Tibial nerve (tissue), 4 donors: ENCODE data around the gene CELSR3. TPM values are rescaled to one million over a fixed set of nuclear protein-coding genes. Genes with fewer than 3 reads are reported as not detected.

Experiments
- DNase-seq, 2 donors: peaks; one replicate each; pipeline ENCODE4 v3.0.0-alpha.2; 2019; ENCODE audit warnings: low spot score in 2 of 2
- H3K27ac ChIP-seq, 4 donors: fragments of 200-600 bp; sonication (generic) in 3 of 4; one replicate each; pipeline ENCODE4 v1.5.1; 2017 to 2019; ENCODE audit warnings: mild to moderate bottlenecking in 1 of 4
- H3K27me3 ChIP-seq, 2 donors: fragments of 200-600 bp; sonication (generic) in 1 of 2; one replicate each; pipeline versions ENCODE4 v1.5.1 to v1.6.0; 2017 to 2019
- H3K36me3 ChIP-seq, 3 donors: fragments of 200-600 bp; sonication (generic); one replicate each; pipeline ENCODE4 v1.5.1; 2018 to 2019
- H3K4me1 ChIP-seq, 4 donors: fragments of 200-600 bp; sonication (generic) in 3 of 4; one replicate each; pipeline ENCODE4 v1.5.1; 2017 to 2019
- H3K4me3 ChIP-seq, 4 donors: fragments of 200-600 bp; sonication (generic) in 3 of 4; one replicate each; pipeline ENCODE4 v1.5.1; 2017 to 2019; ENCODE audit warnings: mild to moderate bottlenecking in 1 of 4, moderate library complexity in 1 of 4
- H3K9me3 ChIP-seq, 4 donors: fragments of 200-600 bp; sonication (generic) in 3 of 4; one replicate each; pipeline ENCODE4 v1.5.1; 2017 to 2019
- CTCF ChIP-seq, 5 experiments: fragments of 200-600 bp in 3 of 5; fragments of 450-650 bp in 2 of 5; sonication (generic) in 3 of 5; IDR thresholded peaks; one replicate each; pipeline ENCODE4 v1.5.1; 2016 to 2019; ENCODE audit warnings: antibody characterized with exemption in 5 of 5, mild to moderate bottlenecking in 3 of 5, moderate library complexity in 2 of 5
- EP300 ChIP-seq, 2 donors: sonication (generic); formaldehyde crosslinking; IDR thresholded peaks; one replicate each; pipeline ENCODE4 v1.6.1; 2017; ENCODE audit warnings: antibody characterized with exemption in 2 of 2, mild to moderate bottlenecking in 1 of 2
- POLR2A ChIP-seq, 2 donors: fragments of 450-650 bp; IDR thresholded peaks; one replicate each; pipeline ENCODE4 v1.6.1; 2017; ENCODE audit warnings: antibody characterized with exemption in 2 of 2, mild to moderate bottlenecking in 2 of 2, moderate library complexity in 2 of 2
- WGBS, 2 donors: methylation state at CpG; one replicate each; pipeline ENCODE4 v1.1.5; 2018; 5-methylcytosine and 5-hydroxymethylcytosine counted together
- total RNA-seq, 4 donors: library from RNA; depleted of rRNA; stranded (reverse); fragments of >200 nt; gene quantifications; one replicate each; pipeline ENCODE4 v1.1.0, GENCODE V29; 2016

CELSR3 gene
- total RNA-seq, 4 donors from 2014 or later = 0.87 to 13.5 (median 1.5) TPM

- Histone ChIP-seq H3K36me3 (peaks cover 3 to 57% (median 11%) of the 10 kb centered on the region in 3 donors), H3K4me3 (peak overlapping the region in 1 of 4 donors; percentile 85), H3K27ac (peak overlapping the region; percentile 86 to 98 (median 93)), H3K9me3 (no peaks in the 10 kb centered on the region), H3K4me1 (peaks cover 0 to 60% (median 14%) of the 10 kb centered on the region in 4 donors), H3K27me3 (no peaks in the 10 kb centered on the region)
- no peak for DNase-seq
- TF ChIP-seq EP300 (IDR thresholded peaks at IDR 0.05) (no peak), CTCF (IDR thresholded peaks at IDR 0.05) (no peak), POLR2A (IDR thresholded peaks at IDR 0.05) (no peak)
- 85 to 91% methylated on average over 5 of the region's 5 CpGs for WGBS, 2 donors
These were observed 33.5 kb upstream of the CELSR3 start for GRCh38 chr3:48696156-48696555.

GRCh38 chr3:48695393-48695753, 32.7 kb upstream of the CELSR3 start:
- Histone ChIP-seq H3K4me3 (peak overlapping the region; percentile 43 to 85 (median 62)), H3K27ac (peak overlapping the region; percentile 86 to 98 (median 93)), H3K4me1 (peaks cover 0 to 59% (median 14%) of the 10 kb centered on the region in 4 donors), H3K27me3 (no peaks in the 10 kb centered on the region), H3K9me3 (no peaks in the 10 kb centered on the region), H3K36me3 (peaks cover 3 to 60% (median 15%) of the 10 kb centered on the region in 3 donors)
- DNase-seq = peak; percentile 68 to 81
- 30 to 31% methylated on average over 9 of the region's 9 CpGs for WGBS, 2 donors
- TF ChIP-seq EP300 (IDR thresholded peaks at IDR 0.05) (peak in 1 of 2 donors; percentile 94), POLR2A (IDR thresholded peaks at IDR 0.05) (peak; percentile 45 to 72), CTCF (IDR thresholded peaks at IDR 0.05) (peak in 1 of 5 experiments; percentile 23)

- H3K4me1 ChIP-seq = peaks cover 0 to 63% (median 14%) of the 10 kb centered on the region in 4 donors
- peak; percentile 79 to 85 for DNase-seq
- H3K27ac ChIP-seq = peak overlapping the region; percentile 86 to 98 (median 93)
- no peaks in the 10 kb centered on the region for H3K27me3 ChIP-seq
- TF ChIP-seq CTCF (IDR thresholded peaks at IDR 0.05) (no peak), POLR2A (IDR thresholded peaks at IDR 0.05) (peak; percentile 4 to 20), EP300 (IDR thresholded peaks at IDR 0.05) (peak; percentile 20 to 48)
- WGBS, 2 donors = 27 to 32% methylated on average over 19 to 23 of the region's 23 CpGs
- peak overlapping the region; percentile 43 to 85 (median 62) for H3K4me3 ChIP-seq
- H3K36me3 ChIP-seq = peaks cover 3 to 66% (median 15%) of the 10 kb centered on the region in 3 donors
- H3K9me3 ChIP-seq = no peaks in the 10 kb centered on the region
These were observed 32.1 kb upstream of the CELSR3 start for GRCh38 chr3:48694610-48695392.

GRCh38 chr3:48693826-48694225, 31.1 kb upstream of the CELSR3 start:
- DNase-seq = no peak
- H3K27ac ChIP-seq = peak overlapping the region; percentile 86 to 98 (median 93)
- TF ChIP-seq EP300 (IDR thresholded peaks at IDR 0.05) (peak in 1 of 2 donors; percentile 1), CTCF (IDR thresholded peaks at IDR 0.05) (no peak)
- peaks cover 6 to 68% (median 23%) of the 10 kb centered on the region in 3 donors for H3K36me3 ChIP-seq
- H3K4me3 ChIP-seq = peak overlapping the region; percentile 43 to 85 (median 62)
- H3K9me3 ChIP-seq = no peaks in the 10 kb centered on the region
- peaks cover 0 to 68% (median 14%) of the 10 kb centered on the region in 4 donors for H3K4me1 ChIP-seq
- H3K27me3 ChIP-seq = no peaks in the 10 kb centered on the region
- WGBS, 2 donors = 60 to 68% methylated on average over 8 of the region's 8 CpGs

GRCh38 chr3:48692551-48692950, 29.9 kb upstream of the CELSR3 start:
- H3K36me3 ChIP-seq = peaks cover 6 to 75% (median 32%) of the 10 kb centered on the region in 3 donors
- H3K27ac ChIP-seq = peak overlapping the region; percentile 86 to 98 (median 93)
- H3K4me3 ChIP-seq = peak overlapping the region in 3 of 4 donors; percentile 43 to 85 (median 75)
- H3K4me1 ChIP-seq = peaks cover 0 to 58% (median 12%) of the 10 kb centered on the region in 4 donors
- TF ChIP-seq POLR2A (IDR thresholded peaks at IDR 0.05) = no peak
- no peak for TF ChIP-seq EP300 (IDR thresholded peaks at IDR 0.05)
- no peak for TF ChIP-seq CTCF (IDR thresholded peaks at IDR 0.05)
- no peaks in the 10 kb centered on the region for H3K9me3 ChIP-seq
- no peaks in the 10 kb centered on the region for H3K27me3 ChIP-seq
- no peak for DNase-seq
